ENCODE measurements around the gene RUNDC1.
"Not testable (repeated sequence)": the region's sequence is repeated elsewhere in the genome, so short reads cannot be mapped to it uniquely, and the experiment has no call there.

Gene RUNDC1

DNA sequence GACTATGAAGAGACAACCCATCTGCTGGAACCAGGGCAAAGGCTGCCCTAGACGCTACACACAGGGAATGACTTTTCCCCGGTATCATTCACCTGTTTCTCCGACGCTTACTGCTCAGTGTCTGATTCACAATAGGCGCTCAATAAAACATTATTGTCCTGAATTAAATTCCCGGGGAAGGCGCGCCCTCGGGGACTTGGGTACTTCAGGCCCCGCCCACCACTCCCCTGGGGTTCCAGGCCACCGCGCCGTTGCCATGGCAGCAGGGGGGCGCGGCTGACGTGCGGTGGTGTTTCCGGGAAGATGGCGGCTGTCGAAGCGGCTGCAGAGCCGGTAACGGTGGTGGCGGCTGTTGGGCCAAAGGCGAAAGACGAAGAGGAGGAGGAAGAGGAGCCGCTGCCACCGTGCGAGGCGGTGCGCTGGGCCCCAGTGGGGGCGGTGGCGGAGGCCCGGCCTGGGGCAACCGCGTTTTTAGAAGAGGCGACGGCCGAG, at the start of gene RUNDC1:
TSS of gene RUNDC1 (plus strand) at position 292 of the 492 bp plus-strand sequence. CDS start at position 304, 12 bp downstream.
- peak; percentile 97 for DNase-seq

- DNase-seq = peak; percentile 61
These were observed 42.4 kb upstream of the RUNDC1 start for GRCh38 chr17:42937712-42938596.

- no peak for DNase-seq
These were observed 36.2 kb upstream of the RUNDC1 start for GRCh38 chr17:42944211-42944610.

- DNase-seq = no peak
These were observed 33.6 kb upstream of the RUNDC1 start for GRCh38 chr17:42946812-42947211.

DNA sequence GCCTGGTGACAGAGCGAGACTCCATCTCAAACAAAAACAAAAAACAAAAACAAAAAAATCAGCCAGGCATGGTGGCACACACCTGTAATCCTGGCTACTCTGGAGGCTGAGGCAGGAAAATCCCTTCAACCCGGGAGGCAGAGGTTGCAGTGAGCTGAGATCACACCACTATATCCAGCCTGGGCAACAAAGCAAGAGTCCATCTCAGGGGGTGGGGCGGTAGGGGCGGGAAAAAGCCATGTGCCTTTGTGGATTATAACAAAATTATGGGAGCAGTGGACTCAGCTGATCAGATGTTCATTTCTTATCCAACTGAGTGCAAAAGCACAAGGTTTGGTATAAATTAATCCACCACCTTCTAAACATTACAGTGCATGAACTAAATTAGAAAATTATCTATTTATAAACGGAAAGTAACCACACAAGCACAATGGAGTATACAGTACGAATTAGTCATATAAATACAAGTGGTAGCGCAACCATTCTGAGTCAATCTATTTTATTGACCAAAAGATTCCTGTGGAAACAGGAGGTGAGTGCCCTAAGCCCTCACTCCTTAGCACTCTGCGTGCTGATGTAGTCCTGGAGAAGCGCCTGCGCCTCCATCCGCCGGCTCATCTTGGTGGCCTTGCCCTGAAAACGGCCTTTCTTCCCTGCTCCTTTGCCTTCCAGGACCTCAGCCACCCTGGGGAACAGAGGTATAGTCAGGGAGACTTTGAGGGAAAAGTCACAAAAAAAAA, 30.2 kb upstream of the RUNDC1 start:
- DNase-seq = no peak

DNA sequence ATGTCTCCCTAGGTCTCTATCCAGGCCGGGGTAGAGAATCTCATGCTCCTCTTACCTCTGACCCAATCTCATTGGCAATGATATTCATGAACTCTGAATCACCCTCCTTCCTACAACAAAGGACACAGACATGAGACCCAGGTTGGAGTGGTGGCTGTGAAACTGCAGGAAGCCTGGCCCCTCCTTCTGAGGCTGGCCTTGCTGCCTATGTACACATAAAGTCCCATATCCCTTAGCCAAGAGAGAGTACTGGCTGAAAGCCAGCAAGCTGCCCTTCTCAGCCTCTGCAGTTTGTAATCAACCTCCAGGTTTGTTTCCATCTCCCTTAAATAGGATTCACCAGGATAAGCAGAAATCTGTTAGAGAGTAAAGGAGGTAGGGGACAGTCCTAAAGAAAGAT, 26.7 kb upstream of the RUNDC1 start:
- DNase-seq = no peak

DNA sequence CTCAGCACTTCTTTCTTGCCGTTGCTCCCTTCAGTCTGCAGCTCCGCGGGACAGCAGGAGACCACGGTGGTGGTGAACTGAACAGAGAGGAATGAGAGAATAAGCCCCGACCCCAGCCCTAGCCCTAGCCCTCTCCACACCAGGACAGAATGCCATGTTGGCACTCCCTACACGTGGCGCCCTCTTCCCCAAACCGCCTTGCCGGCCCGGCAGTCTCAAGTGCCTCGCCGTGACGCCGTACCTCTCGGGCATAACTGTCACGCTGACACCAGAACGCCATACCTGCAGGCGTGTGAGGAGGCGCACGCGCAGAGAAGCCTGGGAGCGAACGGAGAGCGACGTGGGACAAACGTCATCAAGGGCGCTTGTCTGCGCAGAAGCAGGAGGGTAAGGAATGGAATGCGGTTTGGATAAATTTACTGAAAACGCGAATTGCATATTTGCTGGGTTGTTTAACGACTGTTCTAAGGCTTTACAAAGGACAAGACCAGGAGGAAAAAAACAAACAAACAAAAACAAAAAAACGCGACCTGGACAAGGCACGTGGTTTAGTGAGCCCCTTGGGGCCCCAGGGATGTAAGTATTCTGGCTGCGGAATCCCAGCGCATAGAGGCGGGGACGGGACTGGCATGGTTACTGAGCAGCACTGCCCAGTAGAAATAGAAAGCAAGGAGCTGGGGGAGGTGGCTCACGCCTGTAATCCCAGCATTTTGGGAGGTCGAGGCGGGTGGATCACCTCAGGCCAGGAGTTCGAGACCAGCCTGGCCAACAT, 16.0 kb upstream of the RUNDC1 start, which contains the start of gene AARSD1:
TSS of gene AARSD1 (minus strand) at position 294 of the 772 bp plus-strand sequence. CDS start at position 280, 14 bp downstream.
- DNase-seq = peak; percentile 94

DNA sequence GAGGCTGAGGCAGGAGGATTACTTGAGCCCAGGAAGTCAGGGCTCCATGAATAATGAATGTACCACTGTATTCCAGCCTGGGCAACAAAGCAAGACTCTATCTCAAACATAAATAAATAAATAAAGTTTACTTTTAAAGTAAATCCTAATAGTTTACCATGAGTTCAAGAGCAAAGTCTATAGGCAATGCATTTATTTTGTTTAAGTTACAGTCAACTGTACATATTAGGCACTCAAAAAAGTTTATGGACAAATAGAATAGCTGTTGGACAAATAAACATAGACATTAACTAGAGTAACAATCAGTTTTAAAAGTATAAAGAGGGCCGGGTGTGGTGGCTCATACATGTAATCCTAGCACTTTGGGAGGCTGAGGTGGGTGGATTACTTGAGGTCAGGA, 12.4 kb upstream of the RUNDC1 start:
- DNase-seq = no peak

GRCh38 chr17:42969001-42969581, 11.3 kb upstream of the RUNDC1 start:
- DNase-seq = no peak

DNA sequence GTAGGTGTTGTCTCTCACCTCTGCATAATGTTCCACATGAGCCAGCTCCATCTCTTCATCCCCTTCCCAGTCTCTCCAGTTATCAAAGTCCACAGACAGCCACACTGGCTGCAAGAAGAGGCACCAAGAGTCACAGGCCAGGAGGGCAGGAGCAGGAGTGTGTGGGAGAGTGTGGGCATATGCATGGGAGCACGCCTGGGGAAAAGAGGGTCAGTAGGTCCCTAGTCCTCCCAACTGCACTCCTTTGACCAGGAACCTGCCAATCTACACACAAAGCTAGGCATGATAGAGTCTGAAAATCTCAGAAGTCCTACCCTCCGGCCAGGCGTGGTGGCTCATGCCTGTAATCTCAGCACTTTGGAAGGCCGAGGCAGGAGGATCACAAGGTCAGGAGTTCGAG, 8.8 kb upstream of the RUNDC1 start:
- no peak for DNase-seq

DNA sequence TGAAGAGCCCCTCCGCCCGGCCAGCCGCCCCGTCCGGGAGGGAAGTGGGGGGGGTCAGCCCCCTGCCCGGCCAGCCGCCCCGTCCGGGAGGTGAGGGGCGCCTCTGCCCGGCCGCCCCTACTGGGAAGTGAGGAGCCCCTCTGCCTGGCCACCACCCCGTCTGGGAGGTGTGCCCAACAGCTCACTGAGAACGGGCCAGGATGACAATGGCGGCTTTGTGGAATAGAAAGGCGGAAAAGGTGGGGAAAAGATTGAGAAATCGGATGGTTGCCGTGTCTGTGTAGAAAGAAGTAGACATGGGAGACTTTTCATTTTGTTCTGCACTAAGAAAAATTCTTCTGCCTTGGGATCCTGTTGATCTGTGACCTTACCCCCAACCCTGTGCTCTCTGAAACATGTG, 7.0 kb upstream of the RUNDC1 start:
- DNase-seq = not testable (repeated sequence)

DNA sequence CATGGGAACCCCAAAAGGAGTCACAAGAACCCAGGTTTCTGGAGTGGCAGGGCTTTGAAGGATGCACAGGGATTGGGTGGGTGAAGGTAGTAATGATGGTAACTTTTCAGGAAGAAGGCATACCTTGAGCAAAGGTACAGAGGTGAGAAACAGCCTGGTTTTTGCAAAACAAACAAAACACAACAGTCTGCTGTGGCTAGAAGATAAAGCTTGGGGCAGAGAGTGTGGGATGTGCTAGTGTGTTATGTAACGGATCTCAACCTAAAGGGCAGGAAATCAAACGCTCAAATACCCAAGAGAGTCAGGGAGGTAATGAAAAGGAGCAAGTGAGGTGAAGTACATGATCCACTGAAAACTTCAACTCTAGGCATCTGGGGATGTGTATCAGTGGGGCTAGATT, 5.1 kb upstream of the RUNDC1 start:
- no peak for DNase-seq

DNA sequence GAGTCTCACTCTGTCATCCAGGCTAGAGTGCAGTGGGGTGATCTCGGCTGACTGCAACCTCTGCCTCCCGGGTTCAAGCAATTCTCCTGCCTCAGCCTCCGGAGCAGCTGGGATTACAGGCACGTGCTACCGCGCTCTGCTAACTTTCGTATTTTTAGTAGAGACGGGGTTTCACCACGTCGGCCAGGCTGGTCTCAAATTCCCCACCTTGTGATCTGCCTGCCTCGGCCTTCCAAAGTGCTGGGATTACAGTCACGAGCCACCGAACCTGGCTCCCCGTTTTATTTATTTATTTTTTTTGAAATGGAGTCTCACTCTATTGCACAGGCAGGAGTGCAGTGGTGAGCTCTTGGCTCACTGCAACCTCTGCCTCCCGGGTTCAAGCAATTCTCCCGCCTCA, 4.7 kb upstream of the RUNDC1 start:
- DNase-seq = not testable (repeated sequence)

DNA sequence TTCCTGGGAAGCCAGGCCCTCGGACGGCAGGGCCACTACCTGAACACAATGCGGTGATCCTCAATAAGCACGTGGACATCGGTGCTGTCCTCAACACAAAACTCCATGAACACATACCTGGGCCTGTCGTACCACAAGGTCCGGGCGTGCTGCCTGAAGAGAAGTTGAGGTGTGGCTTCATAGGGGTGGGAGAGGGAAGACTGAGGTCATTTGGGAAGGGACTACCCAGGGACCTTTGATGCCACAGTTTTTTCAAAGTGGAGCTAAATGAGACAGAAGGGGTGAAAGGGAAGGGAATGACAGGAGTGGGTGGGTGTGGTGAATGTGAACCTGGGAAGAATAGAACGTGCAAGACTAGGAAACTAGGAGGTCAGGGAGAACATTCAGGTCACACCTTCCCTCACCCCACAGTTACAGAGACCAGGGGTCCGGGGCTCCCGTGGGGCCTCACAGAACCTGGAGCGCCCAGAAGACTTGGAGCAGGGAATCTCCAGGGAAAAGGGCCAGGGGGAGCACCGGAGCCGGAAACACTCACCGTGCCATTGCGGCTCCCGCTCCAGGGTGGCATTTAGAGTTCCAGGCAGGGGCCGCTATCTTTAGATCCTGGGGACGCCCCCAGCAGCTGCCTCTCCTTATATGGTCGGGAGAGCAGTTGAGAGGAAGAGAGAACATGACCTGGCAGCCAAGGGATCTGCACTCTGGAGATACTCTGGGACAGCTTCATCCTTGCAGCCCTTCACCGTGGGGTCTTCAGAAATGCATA, 673 bp upstream of the RUNDC1 start, which contains the start of gene PTGES3L:
TSS of gene PTGES3L (minus strand) at position 570 of the 763 bp plus-strand sequence. CDS start at position 543, 27 bp downstream.
- DNase-seq = no peak

- DNase-seq = peak; percentile 56
These were observed 517 bp downstream of the RUNDC1 start for GRCh38 chr17:42980766-42981397.

GRCh38 chr17:42982266-42982665, 1.9 kb downstream of the RUNDC1 start:
- no peak for DNase-seq

GRCh38 chr17:42985225-42985624, 4.9 kb downstream of the RUNDC1 start:
- DNase-seq = no peak

DNA sequence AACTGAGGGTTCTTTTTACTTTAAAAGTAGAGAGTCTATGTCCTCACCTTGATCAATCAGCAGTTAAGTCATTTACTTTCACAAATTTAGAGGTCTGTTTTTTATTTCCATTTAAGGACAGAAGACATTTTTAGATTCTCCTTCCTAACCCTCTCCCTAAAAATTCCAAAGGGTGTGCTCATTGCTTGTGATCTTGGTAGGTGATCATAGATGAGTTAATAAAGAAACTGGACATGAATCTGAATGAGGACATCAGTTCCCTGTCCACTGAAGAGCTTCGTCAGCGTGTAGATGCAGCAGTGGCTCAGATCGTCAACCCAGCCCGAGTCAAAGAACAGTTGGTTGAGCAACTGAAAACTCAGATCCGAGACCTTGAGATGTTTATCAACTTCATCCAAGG, 8.8 kb downstream of the RUNDC1 start:
- no peak for DNase-seq

- no peak for DNase-seq
These were observed 9.6 kb downstream of the RUNDC1 start for GRCh38 chr17:42989726-42990652.

DNA sequence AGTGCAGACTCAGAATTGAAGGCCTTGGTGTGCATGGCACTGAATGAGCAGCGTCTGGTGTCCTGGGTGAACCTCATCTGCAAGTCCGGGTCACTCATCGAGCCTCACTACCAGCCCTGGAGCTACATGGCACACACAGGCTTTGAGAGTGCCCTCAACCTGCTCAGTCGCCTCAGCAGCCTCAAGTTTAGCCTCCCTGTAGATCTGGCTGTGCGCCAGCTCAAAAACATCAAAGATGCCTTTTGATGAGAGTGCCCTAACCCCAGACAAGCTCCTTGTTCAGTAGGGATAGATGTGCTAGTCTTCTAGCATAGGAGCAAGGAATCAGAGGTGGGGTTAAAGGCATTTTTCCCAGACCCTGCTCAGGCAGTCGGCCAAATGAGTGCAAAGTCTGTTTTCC, 11.1 kb downstream of the RUNDC1 start:
- no peak for DNase-seq
